ENCODE data around the gene XYLT1. TPM values are rescaled to one million over a fixed set of nuclear protein-coding genes. Genes with fewer than 3 reads are reported as not detected.
A peak's percentile ranks its signal among the peaks of the same experiment; 100 is the strongest.

The XYLT1 gene
- total RNA-seq, 2 donors from 2014 or later = 14.4 to 31.3 TPM

DNA sequence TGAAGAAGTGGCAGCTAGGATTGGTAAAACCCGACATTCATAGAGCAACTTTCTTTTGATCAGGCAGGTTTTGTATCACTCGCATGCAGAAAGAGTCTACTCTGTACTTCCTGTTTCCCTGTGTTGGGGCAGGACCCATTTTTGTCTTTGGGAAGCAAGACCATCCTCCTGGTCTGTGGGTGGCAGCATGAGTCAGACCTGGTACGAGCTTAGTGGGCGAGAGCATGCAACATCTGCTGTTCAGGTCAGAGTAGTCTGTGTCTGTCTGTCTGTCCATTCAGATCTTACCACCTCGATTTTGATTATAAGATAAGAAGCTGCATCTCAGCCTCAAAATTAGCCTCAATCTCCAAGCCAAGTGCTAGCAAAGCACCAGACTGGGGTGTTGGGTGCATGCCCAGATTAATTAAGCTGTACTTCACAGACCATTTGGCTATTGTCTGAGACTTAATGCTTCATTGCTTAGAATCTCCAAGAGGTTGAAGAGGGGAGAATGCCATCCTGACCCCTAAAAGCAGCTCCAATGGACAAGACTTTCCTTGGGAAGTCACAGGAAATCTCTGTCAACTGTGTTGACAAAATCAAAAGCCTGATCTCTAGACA is 110.9 kb downstream of the XYLT1 start:
- Histone ChIP-seq H3K4me1 (peaks cover 0 to 32% of the 10 kb centered on the region in 2 donors), H3K4me3 (no peak overlapping the region), H3K27me3 (no peaks in the 10 kb centered on the region), H3K9me3 (no peaks in the 10 kb centered on the region), H3K36me3 (no peaks in the 10 kb centered on the region), H3K27ac (peak overlapping the region in 1 of 2 donors; percentile 3)
- no peak for TF ChIP-seq CTCF (IDR thresholded peaks at IDR 0.05)
- peak; percentile 57 for DNase-seq (ENCODE audit: low spot score)

DNA sequence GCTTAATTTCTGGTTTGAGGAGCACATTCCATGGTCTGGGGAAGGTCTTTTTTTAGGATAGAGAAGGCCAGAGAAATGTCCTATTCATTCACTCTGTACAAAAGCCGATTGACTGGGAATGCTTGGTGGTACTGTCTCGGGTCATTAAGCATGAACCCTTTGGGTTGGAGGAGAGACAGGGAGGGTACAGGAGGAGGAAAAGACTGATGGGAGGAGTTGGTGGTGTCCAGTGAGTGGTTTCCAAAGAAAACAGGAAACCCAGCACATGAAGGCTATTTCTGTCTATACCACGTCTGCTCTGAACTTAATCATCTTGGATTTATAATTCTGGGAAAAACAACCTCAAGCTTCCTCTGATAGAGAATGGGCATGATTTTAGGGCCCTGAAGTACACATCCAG is 111.9 kb downstream of the XYLT1 start:
- no peak overlapping the region for H3K4me3 ChIP-seq
- no peaks in the 10 kb centered on the region for H3K9me3 ChIP-seq
- H3K36me3 ChIP-seq = no peaks in the 10 kb centered on the region
- DNase-seq (ENCODE audit: low spot score) = no peak
- no peaks in the 10 kb centered on the region for H3K27me3 ChIP-seq
- TF ChIP-seq CTCF (IDR thresholded peaks at IDR 0.05) = no peak
- H3K27ac ChIP-seq = no peak overlapping the region
- peaks cover 0 to 23% of the 10 kb centered on the region in 2 donors for H3K4me1 ChIP-seq

GRCh38 chr16:17358355-17358754 is 112.4 kb downstream of the XYLT1 start:
- Histone ChIP-seq H3K9me3 (no peaks in the 10 kb centered on the region), H3K27ac (no peak overlapping the region), H3K4me1 (peaks cover 0 to 19% of the 10 kb centered on the region in 2 donors), H3K27me3 (no peaks in the 10 kb centered on the region), H3K4me3 (no peak overlapping the region), H3K36me3 (no peaks in the 10 kb centered on the region)
- no peak for DNase-seq (ENCODE audit: low spot score)
- no peak for TF ChIP-seq CTCF (IDR thresholded peaks at IDR 0.05)

GRCh38 chr16:17357307-17358062 is 113.3 kb downstream of the XYLT1 start:
- Histone ChIP-seq H3K27ac (no peak overlapping the region), H3K4me1 (peaks cover 0 to 18% of the 10 kb centered on the region in 2 donors), H3K27me3 (no peaks in the 10 kb centered on the region), H3K9me3 (no peaks in the 10 kb centered on the region), H3K4me3 (no peak overlapping the region), H3K36me3 (no peaks in the 10 kb centered on the region)
- DNase-seq (ENCODE audit: low spot score) = no peak
- no peak for TF ChIP-seq CTCF (IDR thresholded peaks at IDR 0.05)

DNA sequence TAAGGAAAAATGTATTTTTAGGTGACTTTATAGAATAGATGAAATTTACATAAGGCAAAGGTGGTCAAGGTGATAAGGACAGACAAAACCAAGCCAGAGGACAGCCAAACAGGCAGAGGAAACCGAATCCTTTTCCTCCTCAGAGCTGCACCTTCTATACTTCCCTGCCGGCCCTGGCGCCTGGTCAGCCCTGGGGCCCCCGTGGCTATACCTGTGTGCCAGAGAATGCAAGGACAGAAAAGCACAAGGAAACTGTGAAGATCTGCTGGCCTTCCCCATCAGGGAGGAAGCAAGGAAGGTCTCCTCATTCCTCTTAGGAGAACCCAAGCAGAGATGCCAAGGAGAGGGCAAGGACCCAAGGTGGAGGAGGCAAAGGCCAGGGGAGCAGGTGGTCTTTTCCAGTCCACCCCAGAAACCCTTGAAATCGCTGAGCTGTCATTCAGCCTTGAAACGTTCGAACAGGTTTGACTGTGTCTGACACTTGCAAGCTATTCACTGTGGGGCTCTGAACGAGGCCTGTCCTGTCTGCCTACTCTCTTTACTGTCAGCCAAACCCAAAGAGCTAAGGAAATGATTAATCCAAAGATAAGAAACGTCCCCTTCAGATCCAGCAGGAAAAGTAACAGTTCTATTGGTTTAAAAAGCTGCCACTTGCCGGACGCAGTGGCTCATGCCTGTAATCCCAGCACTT is 114.4 kb downstream of the XYLT1 start:
- no peaks in the 10 kb centered on the region for H3K36me3 ChIP-seq
- no peak for TF ChIP-seq CTCF (IDR thresholded peaks at IDR 0.05)
- H3K27me3 ChIP-seq = no peaks in the 10 kb centered on the region
- no peaks in the 10 kb centered on the region for H3K9me3 ChIP-seq
- H3K4me1 ChIP-seq = peaks cover 0 to 18% of the 10 kb centered on the region in 2 donors
- H3K27ac ChIP-seq = no peak overlapping the region
- H3K4me3 ChIP-seq = no peak overlapping the region
- DNase-seq (ENCODE audit: low spot score) = no peak
